Measurements from ENCODE around the gene ANKRD9. TPM values are rescaled to one million over a fixed set of nuclear protein-coding genes. Genes with fewer than 3 reads are reported as not detected.

Gene ANKRD9
- total and polyA plus RNA-seq, 9 of the 15 experiments (the other 6 are each of a cell fraction or from before 2014, with no cell fraction given) = 0.04 to 32.9 (median 5.3) TPM

GRCh38 chr14:102516531-102517391 is 7.2 kb upstream of the ANKRD9 start (continued):
- no peak for TF ChIP-seq CBX2 (IDR thresholded peaks at IDR 0.05; ENCODE audit: insufficient read depth, low read length, poor library complexity, severe bottlenecking)
- no peak for TF ChIP-seq DNMT1 (IDR thresholded peaks at IDR 0.05)
- no peak for TF ChIP-seq ZBTB33 (CRISPR knock-in tag; IDR thresholded peaks at IDR 0.05)
- no peak for TF ChIP-seq KLF10 (CRISPR knock-in tag; IDR thresholded peaks at IDR 0.05)
- TF ChIP-seq LEF1 (IDR thresholded peaks at IDR 0.05) = no peak
- TF ChIP-seq ETV1 (tag; conservative IDR thresholded peaks at IDR 0.05; ENCODE audit: low read depth) = no peak
- no peak for TF ChIP-seq ATF2 (CRISPR knock-in tag; IDR thresholded peaks at IDR 0.05)
- TF ChIP-seq CBFB (CRISPR knock-in tag; IDR thresholded peaks at IDR 0.05) = no peak
- TF ChIP-seq STAT5B (CRISPR knock-in tag; IDR thresholded peaks at IDR 0.05) = no peak
- no peak for TF ChIP-seq TCF7L2 (IDR thresholded peaks at IDR 0.05; ENCODE audit: low read depth, low read length)
- no peak for TF ChIP-seq NFE2L1 (tag; IDR thresholded peaks at IDR 0.05; ENCODE audit: borderline replicate concordance, low read depth)
- no peak for TF ChIP-seq PREB (CRISPR knock-in tag; IDR thresholded peaks at IDR 0.05)
- no peak for TF ChIP-seq PKNOX1 (IDR thresholded peaks at IDR 0.05)
- TF ChIP-seq STAG1 (CRISPR knock-in tag; IDR thresholded peaks at IDR 0.05; ENCODE audit: borderline replicate concordance) = peak; percentile 50; the same call in 1 of the 2 replicates
- no peak for TF ChIP-seq BRF1 (IDR thresholded peaks at IDR 0.05; ENCODE audit: borderline replicate concordance, extremely low read depth, insufficient read length)
- TF ChIP-seq GTF2A2 (tag; IDR thresholded peaks at IDR 0.05) = no peak
- no peak for TF ChIP-seq HES1 (IDR thresholded peaks at IDR 0.05; ENCODE audit: low read depth)
- no peak for TF ChIP-seq EP300 (IDR thresholded peaks at IDR 0.05; ENCODE audit: low read length)
- TF ChIP-seq HINFP (tag; conservative IDR thresholded peaks at IDR 0.05; ENCODE audit: low read depth) = no peak
- no peak for TF ChIP-seq MEF2D (tag; conservative IDR thresholded peaks at IDR 0.05; ENCODE audit: low read depth)
